Skeletal muscle tissue (tissue), 4 donors: ENCODE data around the gene PDILT. TPM values are rescaled to one million over a fixed set of nuclear protein-coding genes. Genes with fewer than 3 reads are reported as not detected.

ENCODE experiments used
- H3K27ac ChIP-seq: one replicate; pipeline ENCODE4 v1.7.0; 2013; ENCODE audit warnings: mild to moderate bottlenecking, low read depth, low read length, inconsistent platforms
- H3K27me3 ChIP-seq, 3 donors: one replicate each; pipeline ENCODE4 v1.7.0; 2013; ENCODE audit warnings: low read length in 3 of 3; ENCODE audit not compliant: control insufficient read depth in 3 of 3, insufficient read depth in 3 of 3
- H3K36me3 ChIP-seq, 3 donors: one replicate each; pipeline ENCODE4 v1.7.0; 2013; ENCODE audit warnings: low read length in 3 of 3; ENCODE audit not compliant: control insufficient read depth in 3 of 3, insufficient read depth in 3 of 3
- H3K4me1 ChIP-seq, 3 donors: one replicate each; pipeline ENCODE4 v1.7.0; 2013; ENCODE audit warnings: low read length in 3 of 3, mild to moderate bottlenecking in 3 of 3; ENCODE audit not compliant: control insufficient read depth in 3 of 3, insufficient read depth in 3 of 3
- H3K4me3 ChIP-seq, 3 donors: one replicate each; pipeline ENCODE4 v1.7.0; 2013; ENCODE audit warnings: low read length in 3 of 3
- H3K9ac ChIP-seq, 3 donors: one replicate each; pipeline ENCODE4 v1.7.0; 2013; ENCODE audit warnings: low read length in 3 of 3, mild to moderate bottlenecking in 3 of 3, moderate library complexity in 2 of 3, low read depth in 1 of 3
- H3K9me3 ChIP-seq, 3 donors: one replicate each; pipeline ENCODE4 v1.7.0; 2013; ENCODE audit warnings: low read length in 3 of 3; ENCODE audit not compliant: control insufficient read depth in 3 of 3
- total RNA-seq: library from RNA; depleted of rRNA; stranded (reverse); fragments of >200 nt; gene quantifications from one replicate; pipeline ENCODE4 v1.2.3, GENCODE V29; 2014
- donor health status: Osteomylitis.

PDILT gene
- total RNA-seq, 1 donor from 2014 or later = not detected

DNA sequence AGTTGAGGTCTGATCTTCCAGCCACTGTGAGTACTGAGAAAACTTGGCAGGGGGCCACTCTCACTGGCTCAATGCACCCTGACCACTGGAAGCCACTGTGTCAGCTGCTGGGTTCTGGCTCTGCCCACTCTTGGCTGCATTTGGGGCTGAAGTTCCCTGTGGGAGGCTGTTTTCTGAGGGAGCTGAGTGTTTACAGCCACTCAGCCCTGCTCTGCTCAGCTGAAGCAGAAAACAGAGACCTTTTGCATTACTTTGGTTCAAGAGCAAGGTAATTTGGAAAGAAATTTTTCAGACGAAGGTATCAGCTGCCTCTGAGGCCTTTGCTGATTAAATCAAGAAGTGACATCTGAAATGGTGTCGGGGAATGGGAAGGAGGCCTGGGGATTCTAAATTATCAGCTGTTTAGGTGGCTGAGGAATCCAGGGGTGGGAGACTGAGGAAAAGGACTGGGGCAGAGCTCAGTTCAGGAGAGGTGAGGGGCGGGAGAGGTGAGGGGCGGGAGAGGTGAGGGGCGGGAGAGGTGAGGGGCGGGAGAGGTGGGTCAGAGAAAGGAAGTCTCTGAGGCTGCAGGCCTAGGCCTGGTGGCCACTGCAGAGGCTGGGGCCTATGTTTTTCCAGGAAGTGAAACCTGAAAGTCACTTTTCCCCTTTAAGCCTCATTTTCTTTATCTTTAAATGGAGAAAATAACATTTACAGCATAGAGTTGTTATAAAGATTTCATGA, 5.0 kb upstream of the PDILT start, which contains the start of gene ACSM5:
Gene ACSM5, plus strand, starts transcription at position 137 of the 723 bp plus-strand sequence. CDS start 1,951 bp downstream, outside the sequence.
- peaks cover 0 to 3% (median 0%) of the 10 kb centered on the region in 3 donors for H3K4me1 ChIP-seq
- H3K27ac ChIP-seq = no peak within 1 kb of the TSS
- peak within 1 kb of the TSS; percentile 45 to 65 (median 56) for H3K4me3 ChIP-seq

DNA sequence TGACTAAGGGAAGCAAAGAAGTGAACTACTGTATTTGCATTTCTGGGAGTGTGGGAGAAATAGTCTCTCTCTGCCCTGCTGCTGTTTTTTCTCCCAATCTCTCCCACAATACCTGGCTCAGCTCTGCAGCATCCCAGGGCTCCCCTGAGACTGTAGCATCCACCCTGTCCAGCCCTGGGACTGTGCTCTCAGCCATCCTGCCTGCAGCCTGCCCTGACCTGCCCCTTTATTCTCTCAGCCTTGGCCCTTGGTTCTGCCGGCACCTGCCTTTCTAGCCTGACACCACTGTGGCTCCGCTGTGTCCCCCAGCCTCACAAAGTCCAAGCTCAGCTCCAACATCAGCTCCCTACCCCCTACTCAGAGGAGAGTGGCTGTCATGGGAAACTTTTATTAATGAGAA, 1.9 kb downstream of the PDILT start:
- H3K36me3 ChIP-seq = no peaks in the 10 kb centered on the region
- H3K4me3 ChIP-seq = no peak overlapping the region
- H3K4me1 ChIP-seq = no peaks in the 10 kb centered on the region
- H3K27ac ChIP-seq = no peak overlapping the region
- no peaks in the 10 kb centered on the region for H3K9me3 ChIP-seq
- no peaks in the 10 kb centered on the region for H3K27me3 ChIP-seq
- no peak overlapping the region for H3K9ac ChIP-seq

More for the DNA sequence above, 5.0 kb upstream of the PDILT start, which contains the start of gene ACSM5:
- no peaks in the 10 kb centered on the region for H3K27me3 ChIP-seq
- peak within 1 kb of the TSS; percentile 52 to 79 (median 70) for H3K9ac ChIP-seq
- no peaks in the 10 kb centered on the region for H3K9me3 ChIP-seq
- H3K36me3 ChIP-seq = no peaks in the 10 kb centered on the region

- H3K27me3 ChIP-seq = no peaks in the 10 kb centered on the region
- no peak overlapping the region for H3K27ac ChIP-seq
- H3K4me1 ChIP-seq = no peaks in the 10 kb centered on the region
These were observed 3.0 kb downstream of the PDILT start for GRCh38 chr16:20401475-20402016.

DNA sequence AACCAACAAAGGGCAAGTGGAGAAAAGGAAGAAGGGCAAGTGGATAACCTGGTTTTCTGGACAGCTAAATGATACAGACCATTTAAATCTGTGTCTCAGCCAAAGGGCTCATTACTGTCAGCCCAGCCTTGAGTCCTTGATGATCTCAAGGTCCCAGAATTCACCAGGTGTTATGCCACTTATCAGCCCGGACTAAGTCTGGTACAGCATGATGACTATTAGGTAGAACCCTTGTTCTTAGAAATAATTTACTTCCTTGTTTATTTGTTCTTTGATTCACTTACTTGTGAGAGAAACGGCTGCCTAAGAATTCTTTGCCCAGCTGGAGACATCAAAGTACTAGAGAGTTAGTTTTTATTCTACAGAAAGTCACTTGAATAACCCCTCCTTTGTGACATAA, 3.5 kb downstream of the PDILT start:
- Histone ChIP-seq H3K9ac (no peak overlapping the region), H3K27me3 (no peaks in the 10 kb centered on the region), H3K9me3 (no peaks in the 10 kb centered on the region), H3K4me3 (no peak overlapping the region), H3K27ac (no peak overlapping the region), H3K36me3 (no peaks in the 10 kb centered on the region), H3K4me1 (no peaks in the 10 kb centered on the region)

More at GRCh38 chr16:20401475-20402016, 3.0 kb downstream of the PDILT start:
- H3K36me3 ChIP-seq = no peaks in the 10 kb centered on the region
- H3K9ac ChIP-seq = no peak overlapping the region
- no peaks in the 10 kb centered on the region for H3K9me3 ChIP-seq
- H3K4me3 ChIP-seq = no peak overlapping the region

DNA sequence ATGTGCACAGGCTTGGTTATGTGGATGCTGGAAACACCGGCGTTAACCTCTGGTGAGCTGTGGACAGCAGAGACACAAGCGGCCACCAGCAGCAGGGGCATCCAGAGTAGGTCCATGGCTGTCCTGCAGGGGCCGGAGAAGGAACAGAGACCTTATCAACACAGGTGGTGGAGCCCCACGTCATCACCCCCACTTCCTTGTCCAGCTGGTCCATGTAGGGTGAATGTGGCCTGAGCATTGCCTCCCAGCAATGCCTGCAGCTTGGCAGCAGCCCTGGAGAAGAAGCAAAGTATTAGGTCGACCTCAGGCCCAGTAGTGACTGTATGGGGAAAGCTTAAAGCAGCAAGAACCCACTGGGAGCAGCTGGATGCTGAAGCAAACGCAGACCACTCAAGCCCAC, 5.4 kb downstream of the PDILT start:
- Histone ChIP-seq H3K27me3 (no peaks in the 10 kb centered on the region), H3K27ac (no peak overlapping the region), H3K9ac (no peak overlapping the region), H3K36me3 (no peaks in the 10 kb centered on the region), H3K4me3 (no peak overlapping the region), H3K9me3 (no peaks in the 10 kb centered on the region), H3K4me1 (peaks cover 0 to 2% (median 0%) of the 10 kb centered on the region in 3 donors)

DNA sequence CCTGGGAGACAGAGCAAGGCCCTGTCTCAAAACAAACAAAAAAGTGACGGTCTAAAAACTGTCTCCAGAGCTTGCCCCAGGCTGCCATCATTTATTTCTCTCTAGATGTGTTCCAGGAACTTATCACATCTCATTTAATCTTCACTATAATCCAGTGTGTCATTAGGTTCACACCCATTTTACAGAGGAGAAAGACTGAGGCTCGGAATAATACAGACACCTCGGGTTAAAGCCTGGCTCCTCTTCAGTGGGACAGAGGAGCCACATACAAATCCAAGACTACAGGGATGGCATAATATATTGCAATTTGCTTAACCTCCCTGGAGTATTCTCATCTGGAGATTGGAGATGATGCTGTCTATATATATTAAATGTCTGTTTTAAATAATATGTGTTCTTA, 5.9 kb downstream of the PDILT start:
- Histone ChIP-seq H3K9ac (no peak overlapping the region), H3K27ac (no peak overlapping the region), H3K4me3 (no peak overlapping the region), H3K27me3 (no peaks in the 10 kb centered on the region), H3K4me1 (peaks cover 0 to 8% (median 0%) of the 10 kb centered on the region in 3 donors), H3K36me3 (no peaks in the 10 kb centered on the region), H3K9me3 (no peaks in the 10 kb centered on the region)

DNA sequence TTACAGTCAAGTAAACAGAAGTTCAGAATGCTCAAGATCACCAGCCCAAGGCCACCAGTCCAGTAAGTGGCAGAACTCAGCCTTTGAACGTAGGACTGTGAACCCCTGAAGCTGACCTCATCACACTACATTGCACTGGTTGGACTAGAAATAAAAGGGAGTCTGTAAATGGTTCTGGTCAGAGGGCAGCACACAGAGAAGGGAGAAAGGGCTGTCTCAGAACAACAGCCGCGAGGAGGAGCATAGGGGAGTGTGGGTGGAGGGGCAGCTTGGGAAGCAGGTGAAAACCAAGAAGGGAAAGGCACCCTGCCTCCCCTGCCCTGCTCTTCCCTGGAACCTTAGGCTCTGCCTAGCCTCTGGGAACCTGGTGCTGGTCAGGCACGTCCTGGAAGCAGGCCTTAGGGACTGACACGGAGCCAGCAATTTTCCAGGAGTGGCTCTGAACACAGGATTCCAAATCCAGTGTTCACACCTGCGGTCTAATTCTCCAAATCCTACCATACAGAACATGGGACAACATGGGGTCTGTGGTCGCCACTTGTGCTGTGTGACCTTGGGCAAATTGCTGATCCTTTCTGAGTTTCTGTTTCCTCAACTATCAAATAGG, 7.0 kb downstream of the PDILT start:
- Histone ChIP-seq H3K27ac (no peak overlapping the region), H3K36me3 (no peaks in the 10 kb centered on the region), H3K4me1 (peaks cover 0 to 8% (median 0%) of the 10 kb centered on the region in 3 donors), H3K27me3 (no peaks in the 10 kb centered on the region), H3K9me3 (no peaks in the 10 kb centered on the region), H3K4me3 (no peak overlapping the region), H3K9ac (no peak overlapping the region)

- Histone ChIP-seq H3K9ac (no peak overlapping the region), H3K27me3 (no peaks in the 10 kb centered on the region), H3K4me3 (no peak overlapping the region)
These were observed 7.6 kb downstream of the PDILT start for GRCh38 chr16:20396846-20397467.

GRCh38 chr16:20395946-20396345, 8.6 kb downstream of the PDILT start:
- H3K9ac ChIP-seq = no peak overlapping the region
- H3K9me3 ChIP-seq = no peaks in the 10 kb centered on the region
- H3K36me3 ChIP-seq = no peaks in the 10 kb centered on the region
- peaks cover 0 to 8% (median 0%) of the 10 kb centered on the region in 3 donors for H3K4me1 ChIP-seq
- no peaks in the 10 kb centered on the region for H3K27me3 ChIP-seq
- H3K27ac ChIP-seq = no peak overlapping the region
- H3K4me3 ChIP-seq = no peak overlapping the region

More at GRCh38 chr16:20396846-20397467, 7.6 kb downstream of the PDILT start:
- peaks cover 0 to 8% (median 0%) of the 10 kb centered on the region in 3 donors for H3K4me1 ChIP-seq
- no peaks in the 10 kb centered on the region for H3K9me3 ChIP-seq
- no peak overlapping the region for H3K27ac ChIP-seq
- no peaks in the 10 kb centered on the region for H3K36me3 ChIP-seq
